ENCODE measurements around the gene MLIP.

The MLIP gene

DNA sequence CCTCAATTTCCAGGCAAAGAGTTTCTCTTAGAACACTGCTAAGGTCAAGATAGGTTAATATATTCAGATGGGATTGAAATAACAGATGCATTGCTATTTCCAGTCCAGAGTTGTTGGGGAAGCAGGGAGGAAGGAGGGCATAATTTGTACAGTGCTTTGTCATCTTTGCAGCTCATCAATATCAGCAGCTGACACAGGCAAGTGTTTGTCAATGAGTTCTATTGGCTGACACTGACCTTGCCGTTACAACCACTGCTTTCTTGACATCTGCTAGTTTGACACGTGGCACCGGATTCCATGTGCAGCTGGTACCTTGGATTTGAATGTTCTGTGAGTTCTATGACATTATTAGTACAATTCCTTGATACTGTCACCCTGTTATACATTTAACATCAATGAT lies 28.0 kb upstream of the MLIP start:
- no peak overlapping the region for H3K9ac ChIP-seq (ENCODE audit: low read length)
- no peaks in the 10 kb centered on the region for H3K9me3 ChIP-seq (ENCODE audit: control insufficient read depth, insufficient read depth, low read depth, low read length)
- H3K36me3 ChIP-seq (ENCODE audit: control insufficient read depth, insufficient read depth, low read length): no peaks in the 10 kb centered on the region
- H3K4me3 ChIP-seq (ENCODE audit: low read depth, low read length): no peak overlapping the region
- H3K4me1 ChIP-seq (ENCODE audit: control insufficient read depth, insufficient read depth, low read length): no peaks in the 10 kb centered on the region
- H3K27me3 ChIP-seq (ENCODE audit: control insufficient read depth, insufficient read depth, low read length): no peaks in the 10 kb centered on the region
- H3K27ac ChIP-seq (ENCODE audit: low read depth, low read length): no peak overlapping the region

DNA sequence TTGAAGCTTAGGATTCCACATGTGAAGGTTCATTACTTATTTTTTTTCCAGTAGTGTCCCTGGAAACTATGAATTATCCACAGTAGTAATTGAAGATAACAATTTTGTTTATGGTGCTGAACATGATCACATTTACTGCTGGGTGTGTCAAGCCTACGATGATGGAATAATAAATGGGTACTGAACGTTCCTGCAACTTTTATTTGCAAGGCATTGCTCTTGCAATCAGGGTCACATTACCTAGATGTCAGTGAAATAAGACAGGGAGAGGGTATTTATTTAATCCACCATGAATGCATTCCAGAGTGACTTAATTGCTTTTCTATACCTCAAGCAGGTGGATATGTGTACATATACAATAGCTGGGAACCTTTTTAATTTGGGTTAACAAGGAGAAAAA lies 27.0 kb upstream of the MLIP start:
- H3K9me3 ChIP-seq (ENCODE audit: control insufficient read depth, insufficient read depth, low read depth, low read length): no peaks in the 10 kb centered on the region
- no peaks in the 10 kb centered on the region for H3K4me1 ChIP-seq (ENCODE audit: control insufficient read depth, insufficient read depth, low read length)
- no peak overlapping the region for H3K27ac ChIP-seq (ENCODE audit: low read depth, low read length)
- H3K27me3 ChIP-seq (ENCODE audit: control insufficient read depth, insufficient read depth, low read length): no peaks in the 10 kb centered on the region
- H3K4me3 ChIP-seq (ENCODE audit: low read depth, low read length): no peak overlapping the region
- no peaks in the 10 kb centered on the region for H3K36me3 ChIP-seq (ENCODE audit: control insufficient read depth, insufficient read depth, low read length)
- H3K9ac ChIP-seq (ENCODE audit: low read length): no peak overlapping the region

DNA sequence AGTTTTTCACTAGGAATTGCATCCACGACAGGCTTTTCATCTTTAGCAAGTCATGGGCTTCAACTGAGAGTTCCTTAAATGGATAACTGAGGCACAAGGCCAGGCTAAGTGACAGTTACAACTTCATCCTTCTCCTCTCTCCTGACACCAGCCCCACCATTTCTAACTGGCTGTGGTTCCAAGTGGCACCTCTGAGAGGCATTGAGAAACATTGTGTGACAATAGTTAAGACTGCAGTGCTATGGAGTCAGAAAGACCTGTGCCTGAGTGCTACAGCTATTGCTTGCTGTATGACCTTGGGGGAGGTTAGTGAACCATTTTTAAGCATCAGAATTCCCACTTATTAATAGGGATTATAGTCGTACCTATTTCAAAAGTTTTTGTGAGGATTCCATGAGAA lies 26.2 kb upstream of the MLIP start:
- no peaks in the 10 kb centered on the region for H3K27me3 ChIP-seq (ENCODE audit: control insufficient read depth, insufficient read depth, low read length)
- no peaks in the 10 kb centered on the region for H3K4me1 ChIP-seq (ENCODE audit: control insufficient read depth, insufficient read depth, low read length)
- no peak overlapping the region for H3K27ac ChIP-seq (ENCODE audit: low read depth, low read length)

DNA sequence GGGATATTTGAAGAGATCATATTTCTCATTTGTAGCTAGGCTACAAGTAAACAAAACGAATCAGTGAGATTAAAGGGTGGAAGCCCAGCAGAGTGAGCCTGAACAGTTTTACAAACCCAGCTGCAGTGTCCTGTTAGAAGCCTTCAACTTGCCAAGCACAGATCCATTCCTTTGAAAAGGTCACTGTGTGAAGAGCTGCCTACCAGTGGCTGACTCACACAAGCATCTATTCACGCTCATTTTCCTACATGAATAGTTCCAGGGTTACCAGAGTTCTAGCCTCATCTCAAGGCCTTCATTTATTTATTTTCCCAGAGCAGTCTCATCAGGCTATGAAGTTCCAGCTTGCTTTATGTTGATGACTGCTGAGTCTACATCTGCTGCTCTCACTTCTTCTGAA lies 25.7 kb upstream of the MLIP start:
- H3K27ac ChIP-seq (ENCODE audit: low read depth, low read length): no peak overlapping the region
- H3K36me3 ChIP-seq (ENCODE audit: control insufficient read depth, insufficient read depth, low read length): no peaks in the 10 kb centered on the region
- no peak overlapping the region for H3K9ac ChIP-seq (ENCODE audit: low read length)

More for the DNA sequence above, 26.2 kb upstream of the MLIP start:
- Histone ChIP-seq H3K36me3 (ENCODE audit: control insufficient read depth, insufficient read depth, low read length) (no peaks in the 10 kb centered on the region), H3K9me3 (ENCODE audit: control insufficient read depth, insufficient read depth, low read depth, low read length) (no peaks in the 10 kb centered on the region), H3K4me3 (ENCODE audit: low read depth, low read length) (no peak overlapping the region), H3K9ac (ENCODE audit: low read length) (no peak overlapping the region)

DNA sequence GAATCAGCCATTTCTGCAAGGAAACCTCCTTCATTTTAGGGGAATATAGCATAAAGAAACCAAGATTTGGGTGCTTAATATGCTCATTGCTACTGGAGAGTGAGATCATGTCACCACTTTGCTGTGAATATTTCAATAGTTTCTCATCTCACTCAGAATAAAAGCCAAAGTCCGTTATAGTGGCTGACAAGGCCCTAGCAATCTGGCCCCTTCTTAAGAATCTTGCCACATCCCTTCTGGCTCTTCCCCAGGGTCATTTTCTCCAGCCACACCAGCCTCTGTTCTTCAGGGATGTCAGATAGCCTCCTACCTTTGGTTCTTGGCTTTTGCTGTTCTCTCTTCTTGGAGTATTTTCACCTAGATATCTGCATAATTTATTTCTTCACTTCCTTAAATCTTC lies 24.8 kb upstream of the MLIP start:
- Histone ChIP-seq H3K4me3 (ENCODE audit: low read depth, low read length) (no peak overlapping the region), H3K36me3 (ENCODE audit: control insufficient read depth, insufficient read depth, low read length) (no peaks in the 10 kb centered on the region), H3K27me3 (ENCODE audit: control insufficient read depth, insufficient read depth, low read length) (no peaks in the 10 kb centered on the region), H3K9ac (ENCODE audit: low read length) (no peak overlapping the region), H3K27ac (ENCODE audit: low read depth, low read length) (no peak overlapping the region), H3K4me1 (ENCODE audit: control insufficient read depth, insufficient read depth, low read length) (no peaks in the 10 kb centered on the region), H3K9me3 (ENCODE audit: control insufficient read depth, insufficient read depth, low read depth, low read length) (no peaks in the 10 kb centered on the region)

More for the DNA sequence above, 25.7 kb upstream of the MLIP start:
- Histone ChIP-seq H3K4me3 (ENCODE audit: low read depth, low read length) (no peak overlapping the region), H3K4me1 (ENCODE audit: control insufficient read depth, insufficient read depth, low read length) (no peaks in the 10 kb centered on the region), H3K27me3 (ENCODE audit: control insufficient read depth, insufficient read depth, low read length) (no peaks in the 10 kb centered on the region), H3K9me3 (ENCODE audit: control insufficient read depth, insufficient read depth, low read depth, low read length) (no peaks in the 10 kb centered on the region)

DNA sequence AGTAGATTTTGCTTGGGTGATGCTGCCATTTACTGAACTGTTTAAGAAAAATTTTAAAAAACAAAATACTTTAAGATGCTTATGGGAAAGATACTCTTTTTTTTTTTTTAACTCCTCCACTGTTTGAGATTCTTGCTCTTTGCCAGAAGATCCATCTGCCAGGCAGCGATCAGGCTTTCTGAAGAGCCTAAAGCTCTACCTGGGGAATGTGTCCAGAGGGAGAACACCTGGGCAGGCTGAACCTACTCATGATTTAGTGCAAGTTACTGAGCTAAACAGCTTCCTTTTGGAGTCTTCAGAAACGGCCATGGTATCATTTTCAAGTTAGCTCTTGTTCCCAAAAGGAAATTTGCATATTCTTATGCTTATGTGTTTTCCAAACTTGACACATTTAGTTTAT lies 23.5 kb upstream of the MLIP start:
- H3K27me3 ChIP-seq (ENCODE audit: control insufficient read depth, insufficient read depth, low read length): no peaks in the 10 kb centered on the region
- no peak overlapping the region for H3K4me3 ChIP-seq (ENCODE audit: low read depth, low read length)
- no peak overlapping the region for H3K9ac ChIP-seq (ENCODE audit: low read length)
- no peaks in the 10 kb centered on the region for H3K9me3 ChIP-seq (ENCODE audit: control insufficient read depth, insufficient read depth, low read depth, low read length)
- no peak overlapping the region for H3K27ac ChIP-seq (ENCODE audit: low read depth, low read length)
- H3K4me1 ChIP-seq (ENCODE audit: control insufficient read depth, insufficient read depth, low read length): no peaks in the 10 kb centered on the region
- no peaks in the 10 kb centered on the region for H3K36me3 ChIP-seq (ENCODE audit: control insufficient read depth, insufficient read depth, low read length)

DNA sequence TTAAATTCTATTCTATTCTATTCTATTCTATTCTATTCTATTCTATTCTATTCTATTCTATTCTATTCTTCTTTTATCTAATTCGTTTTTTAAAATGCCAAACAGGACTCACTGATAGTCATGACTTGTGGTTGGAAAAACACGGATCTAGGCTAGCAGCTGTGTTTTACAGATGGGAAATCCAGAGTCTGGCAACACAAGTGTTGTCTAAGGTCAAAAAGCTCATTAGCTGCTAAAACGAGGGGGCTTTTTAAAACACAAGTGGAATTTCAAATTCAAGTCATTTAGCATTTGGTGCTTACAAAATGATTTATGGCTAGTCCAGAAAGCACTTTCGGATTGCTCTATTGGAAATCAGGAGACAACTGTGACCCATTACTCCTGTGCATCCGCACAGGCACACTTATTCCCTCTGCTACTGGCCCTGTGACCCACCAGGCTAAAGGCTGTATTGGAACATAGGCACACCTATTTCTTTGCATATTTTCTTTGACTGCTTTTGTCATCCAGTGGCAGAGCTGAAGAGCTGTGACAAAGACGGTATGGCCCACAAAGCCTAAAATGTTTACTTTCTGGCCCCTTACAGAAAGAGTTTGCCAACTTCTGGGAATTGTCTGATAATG lies 17.8 kb upstream of the MLIP start:
- Histone ChIP-seq H3K27me3 (ENCODE audit: control insufficient read depth, insufficient read depth, low read length) (no peaks in the 10 kb centered on the region), H3K4me3 (ENCODE audit: low read depth, low read length) (no peak overlapping the region), H3K27ac (ENCODE audit: low read depth, low read length) (no peak overlapping the region), H3K9me3 (ENCODE audit: control insufficient read depth, insufficient read depth, low read depth, low read length) (no peaks in the 10 kb centered on the region), H3K36me3 (ENCODE audit: control insufficient read depth, insufficient read depth, low read length) (no peaks in the 10 kb centered on the region), H3K9ac (ENCODE audit: low read length) (no peak overlapping the region), H3K4me1 (ENCODE audit: control insufficient read depth, insufficient read depth, low read length) (no peaks in the 10 kb centered on the region)

DNA sequence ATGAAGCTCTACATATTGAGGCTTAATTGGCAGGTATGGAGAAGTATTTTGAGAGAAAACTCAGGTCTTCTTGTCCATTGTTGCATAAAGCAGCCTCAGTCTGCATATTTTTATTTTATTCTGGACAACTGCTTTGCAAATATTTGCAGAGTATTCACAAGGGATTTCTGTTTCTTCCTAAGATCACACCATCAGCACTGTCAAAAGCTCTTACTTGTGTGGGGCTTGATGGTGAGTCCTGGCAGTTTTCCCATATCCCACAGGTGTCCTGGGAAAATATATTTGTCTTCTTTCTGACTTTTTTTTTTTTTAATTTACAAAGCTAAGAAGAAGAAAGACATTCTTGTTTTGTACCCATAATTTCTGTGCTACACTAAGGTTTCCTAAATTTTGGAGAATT lies 16.9 kb upstream of the MLIP start:
- no peak overlapping the region for H3K27ac ChIP-seq (ENCODE audit: low read depth, low read length)
- H3K9ac ChIP-seq (ENCODE audit: low read length): no peak overlapping the region
- H3K36me3 ChIP-seq (ENCODE audit: control insufficient read depth, insufficient read depth, low read length): no peaks in the 10 kb centered on the region
- no peaks in the 10 kb centered on the region for H3K4me1 ChIP-seq (ENCODE audit: control insufficient read depth, insufficient read depth, low read length)
- no peak overlapping the region for H3K4me3 ChIP-seq (ENCODE audit: low read depth, low read length)
- no peaks in the 10 kb centered on the region for H3K27me3 ChIP-seq (ENCODE audit: control insufficient read depth, insufficient read depth, low read length)
- H3K9me3 ChIP-seq (ENCODE audit: control insufficient read depth, insufficient read depth, low read depth, low read length): no peaks in the 10 kb centered on the region

DNA sequence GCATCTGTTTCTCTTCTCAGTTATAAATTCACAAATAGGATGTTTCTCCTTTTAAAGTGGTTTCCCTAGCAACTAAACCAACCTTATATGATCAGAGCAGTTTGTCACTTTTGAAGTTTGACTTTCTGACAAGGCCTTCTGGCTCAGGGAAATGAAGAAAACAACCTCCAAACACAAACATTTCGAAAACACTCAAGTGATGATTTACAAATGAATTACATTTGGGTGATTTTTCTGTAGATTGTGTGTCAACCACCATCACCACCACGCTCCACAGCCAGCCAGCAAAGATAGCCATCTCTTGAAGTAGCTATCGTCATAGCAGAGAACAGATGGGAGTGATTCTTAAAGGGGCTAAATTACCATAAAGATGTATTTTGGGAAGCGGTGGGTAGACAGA lies 16.5 kb upstream of the MLIP start:
- H3K9ac ChIP-seq (ENCODE audit: low read length): no peak overlapping the region
- no peak overlapping the region for H3K4me3 ChIP-seq (ENCODE audit: low read depth, low read length)
- no peak overlapping the region for H3K27ac ChIP-seq (ENCODE audit: low read depth, low read length)
- H3K36me3 ChIP-seq (ENCODE audit: control insufficient read depth, insufficient read depth, low read length): no peaks in the 10 kb centered on the region
- no peaks in the 10 kb centered on the region for H3K4me1 ChIP-seq (ENCODE audit: control insufficient read depth, insufficient read depth, low read length)
- no peaks in the 10 kb centered on the region for H3K27me3 ChIP-seq (ENCODE audit: control insufficient read depth, insufficient read depth, low read length)
- no peaks in the 10 kb centered on the region for H3K9me3 ChIP-seq (ENCODE audit: control insufficient read depth, insufficient read depth, low read depth, low read length)

DNA sequence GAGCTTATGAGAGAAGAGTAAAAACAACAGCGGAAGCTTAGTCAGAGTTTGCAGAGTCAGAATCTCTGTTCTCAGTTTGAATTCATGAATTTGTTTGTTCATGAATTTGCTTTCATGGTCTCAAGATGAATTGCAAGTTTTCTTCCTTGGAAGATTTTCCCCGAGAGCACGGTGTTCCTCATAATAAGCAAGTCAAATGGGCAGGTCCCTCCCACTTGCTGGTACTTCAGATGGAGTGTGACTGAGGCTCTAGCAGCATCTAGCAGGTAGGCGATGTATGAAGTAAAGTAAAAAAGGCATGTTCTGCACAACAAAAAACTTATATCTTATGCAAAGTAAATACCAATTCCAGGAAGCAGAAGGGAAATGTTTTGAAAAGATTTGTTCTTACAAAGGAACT lies 15.5 kb upstream of the MLIP start:
- H3K27ac ChIP-seq (ENCODE audit: low read depth, low read length): no peak overlapping the region
- H3K27me3 ChIP-seq (ENCODE audit: control insufficient read depth, insufficient read depth, low read length): no peaks in the 10 kb centered on the region
- no peak overlapping the region for H3K4me3 ChIP-seq (ENCODE audit: low read depth, low read length)
- no peaks in the 10 kb centered on the region for H3K9me3 ChIP-seq (ENCODE audit: control insufficient read depth, insufficient read depth, low read depth, low read length)
- H3K9ac ChIP-seq (ENCODE audit: low read length): no peak overlapping the region
- no peaks in the 10 kb centered on the region for H3K36me3 ChIP-seq (ENCODE audit: control insufficient read depth, insufficient read depth, low read length)
- H3K4me1 ChIP-seq (ENCODE audit: control insufficient read depth, insufficient read depth, low read length): no peaks in the 10 kb centered on the region

DNA sequence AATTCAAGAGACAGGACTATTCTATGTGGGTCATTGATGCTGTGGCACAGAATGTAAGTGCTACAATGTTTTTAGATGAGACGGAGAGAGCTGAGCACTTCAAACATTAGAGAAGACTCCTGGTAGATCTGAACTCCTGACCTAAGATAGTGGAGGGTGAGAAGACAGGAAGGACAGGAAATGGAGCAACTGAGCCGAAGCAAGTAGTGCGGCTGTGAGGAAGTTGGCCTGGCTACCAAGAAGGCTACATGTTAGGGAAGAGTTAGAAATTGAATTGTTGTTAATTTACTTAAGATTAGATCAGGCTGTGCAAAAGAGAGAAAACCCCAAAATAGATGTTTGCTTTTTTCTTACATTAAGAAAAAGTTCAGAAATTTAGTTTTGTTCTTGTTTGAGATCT lies 14.4 kb upstream of the MLIP start:
- Histone ChIP-seq H3K36me3 (ENCODE audit: control insufficient read depth, insufficient read depth, low read length) (no peaks in the 10 kb centered on the region), H3K27ac (ENCODE audit: low read depth, low read length) (no peak overlapping the region), H3K4me3 (ENCODE audit: low read depth, low read length) (no peak overlapping the region)

DNA sequence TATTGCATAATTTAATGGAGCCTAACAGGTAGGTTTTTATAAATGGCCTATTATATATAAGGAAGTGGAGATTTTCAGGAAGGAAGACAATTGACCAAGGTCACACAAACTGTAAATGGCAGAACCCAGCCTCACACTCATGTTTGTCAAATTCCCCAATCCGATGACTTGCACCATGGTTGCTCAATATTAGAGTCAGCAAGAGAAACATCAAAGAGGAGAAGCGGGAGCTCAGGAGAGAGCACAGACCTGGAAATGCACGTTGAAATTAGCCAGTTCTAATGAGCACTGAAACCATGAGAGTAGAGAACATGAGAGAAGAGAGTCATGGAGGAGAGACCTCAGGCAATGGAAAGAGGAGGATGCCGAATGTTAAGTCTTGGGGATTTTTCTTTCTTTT lies 13.5 kb upstream of the MLIP start:
- no peak overlapping the region for H3K9ac ChIP-seq (ENCODE audit: low read length)
- no peak overlapping the region for H3K27ac ChIP-seq (ENCODE audit: low read depth, low read length)
- H3K9me3 ChIP-seq (ENCODE audit: control insufficient read depth, insufficient read depth, low read depth, low read length): no peaks in the 10 kb centered on the region
- H3K27me3 ChIP-seq (ENCODE audit: control insufficient read depth, insufficient read depth, low read length): no peaks in the 10 kb centered on the region
- H3K4me3 ChIP-seq (ENCODE audit: low read depth, low read length): no peak overlapping the region
- H3K4me1 ChIP-seq (ENCODE audit: control insufficient read depth, insufficient read depth, low read length): no peaks in the 10 kb centered on the region
- no peaks in the 10 kb centered on the region for H3K36me3 ChIP-seq (ENCODE audit: control insufficient read depth, insufficient read depth, low read length)

More for the DNA sequence above, 14.4 kb upstream of the MLIP start:
- Histone ChIP-seq H3K27me3 (ENCODE audit: control insufficient read depth, insufficient read depth, low read length) (no peaks in the 10 kb centered on the region), H3K4me1 (ENCODE audit: control insufficient read depth, insufficient read depth, low read length) (no peaks in the 10 kb centered on the region), H3K9ac (ENCODE audit: low read length) (no peak overlapping the region), H3K9me3 (ENCODE audit: control insufficient read depth, insufficient read depth, low read depth, low read length) (no peaks in the 10 kb centered on the region)

Measured in HUES6 (cell line).